ENCODE measurements around the gene FNIP2.
A peak's percentile ranks its signal among the peaks of the same experiment; 100 is the strongest.

FNIP2 gene

GRCh38 chr4:158847535-158847934 is 78.7 kb downstream of the FNIP2 start:
- no peak for DNase-seq (ENCODE audit: low read depth)
- no peak for TF ChIP-seq CTCF (IDR thresholded peaks at IDR 0.05; ENCODE audit: control insufficient read depth, extremely low read depth, insufficient read depth)
- H3K4me3 ChIP-seq (ENCODE audit: low read depth, low read length), result no peak overlapping the region

- no peak overlapping the region for H3K4me3 ChIP-seq (ENCODE audit: low read depth, low read length)
- TF ChIP-seq CTCF (IDR thresholded peaks at IDR 0.05; ENCODE audit: control insufficient read depth, extremely low read depth, insufficient read depth), result no peak
These were observed 80.9 kb downstream of the FNIP2 start for GRCh38 chr4:158849681-158850080.

GRCh38 chr4:158850371-158850770 is 81.5 kb downstream of the FNIP2 start:
- TF ChIP-seq CTCF (IDR thresholded peaks at IDR 0.05; ENCODE audit: control insufficient read depth, extremely low read depth, insufficient read depth), result no peak
- DNase-seq (ENCODE audit: low read depth), result no peak
- no peak overlapping the region for H3K4me3 ChIP-seq (ENCODE audit: low read depth, low read length)

More at GRCh38 chr4:158849681-158850080, 80.9 kb downstream of the FNIP2 start:
- no peak for DNase-seq (ENCODE audit: low read depth)

- H3K4me3 ChIP-seq (ENCODE audit: low read depth, low read length), result no peak overlapping the region
- TF ChIP-seq CTCF (IDR thresholded peaks at IDR 0.05; ENCODE audit: control insufficient read depth, extremely low read depth, insufficient read depth), result peak; percentile 49
- DNase-seq (ENCODE audit: low read depth), result no peak
These were observed 82.2 kb downstream of the FNIP2 start for GRCh38 chr4:158850800-158851644.

GRCh38 chr4:158854236-158854635 is 85.4 kb downstream of the FNIP2 start:
- TF ChIP-seq CTCF (IDR thresholded peaks at IDR 0.05; ENCODE audit: control insufficient read depth, extremely low read depth, insufficient read depth), result no peak
- H3K4me3 ChIP-seq (ENCODE audit: low read depth, low read length), result no peak overlapping the region
- DNase-seq (ENCODE audit: low read depth), result no peak

GRCh38 chr4:158856852-158857251 is 88.0 kb downstream of the FNIP2 start:
- TF ChIP-seq CTCF (IDR thresholded peaks at IDR 0.05; ENCODE audit: control insufficient read depth, extremely low read depth, insufficient read depth), result peak; percentile 53
- no peak for DNase-seq (ENCODE audit: low read depth)
- no peak overlapping the region for H3K4me3 ChIP-seq (ENCODE audit: low read depth, low read length)

GRCh38 chr4:158857951-158858350 is 89.1 kb downstream of the FNIP2 start:
- no peak overlapping the region for H3K4me3 ChIP-seq (ENCODE audit: low read depth, low read length)

More at GRCh38 chr4:158857951-158858350, 89.1 kb downstream of the FNIP2 start:
- no peak for TF ChIP-seq CTCF (IDR thresholded peaks at IDR 0.05; ENCODE audit: control insufficient read depth, extremely low read depth, insufficient read depth)
- DNase-seq (ENCODE audit: low read depth), result no peak

Measured in LNCaP clone FGC (cell line).